Transverse colon (tissue), 4 donors: ENCODE measurements around the gene HEPH.

Experiments used
- CTCF ChIP-seq, 5 experiments: fragments of 200-600 bp in 3 of 5; fragments of 450-650 bp in 2 of 5; sonication (generic) in 3 of 5; IDR thresholded peaks; 1 replicate in 2 of 5; 2 replicates in 3 of 5; pipeline ENCODE4 v1.5.1; 2016 to 2017; ENCODE audit warnings: antibody characterized with exemption in 5 of 5, inconsistent platforms in 3 of 5, mild to moderate bottlenecking in 2 of 5, moderate library complexity in 1 of 5
- POLR2AphosphoS5 ChIP-seq, 3 donors: sonication (generic); formaldehyde crosslinking; IDR thresholded peaks; one replicate each; pipeline ENCODE4 v1.6.1; 2016; ENCODE audit warnings: antibody characterized with exemption in 3 of 3

- TF ChIP-seq POLR2AphosphoS5 (IDR thresholded peaks at IDR 0.05) (no peak), CTCF (IDR thresholded peaks at IDR 0.05) (no peak)
These were observed 29.8 kb downstream of the HEPH start for GRCh38 chrX:66193821-66194220.
